T1000 (cell line): ENCODE results near the gene OXSR1.
"Not testable (repeated sequence)": the region's sequence is repeated elsewhere in the genome, so short reads cannot be mapped to it uniquely, and the experiment has no call there.

Source experiments
- DNase-seq: peaks from one replicate; lab custom pipeline; 2025; ENCODE audit warnings: mixed read lengths; lab: John Stamatoyannopoulos, UW

The OXSR1 gene

GRCh38 chr3:38128303-38128655, 37.1 kb upstream of the OXSR1 start:
- DNase-seq, result no peak

- no peak for DNase-seq
Observed at GRCh38 chr3:38129058-38129457, 36.3 kb upstream of the OXSR1 start.

GRCh38 chr3:38130631-38131065, 34.7 kb upstream of the OXSR1 start:
- DNase-seq, result no peak

GRCh38 chr3:38131621-38132369, 33.5 kb upstream of the OXSR1 start:
- no peak for DNase-seq

- no peak for DNase-seq
Observed at GRCh38 chr3:38133209-38133556, 32.2 kb upstream of the OXSR1 start.

GRCh38 chr3:38133557-38134405, 31.6 kb upstream of the OXSR1 start:
- DNase-seq, result no peak

- DNase-seq, result not testable (repeated sequence)
Observed at GRCh38 chr3:38134517-38135143, 30.7 kb upstream of the OXSR1 start.

- not testable (repeated sequence) for DNase-seq
Observed at GRCh38 chr3:38135621-38136277, 29.6 kb upstream of the OXSR1 start.

- no peak for DNase-seq
Observed at GRCh38 chr3:38136393-38136776, 29.0 kb upstream of the OXSR1 start.

- DNase-seq, result peak; percentile 99
Observed at GRCh38 chr3:38136777-38137614, 28.3 kb upstream of the OXSR1 start, which contains the start of gene ACAA1. Gene ACAA1, minus strand, starts transcription at chr3:38137127. Its CDS starts 92 bp downstream, at chr3:38137035.

GRCh38 chr3:38137615-38138348, 27.6 kb upstream of the OXSR1 start:
- peak; percentile 66 for DNase-seq

GRCh38 chr3:38138349-38139190, 26.8 kb upstream of the OXSR1 start, which contains the start of gene MYD88:
Gene MYD88, plus strand, starts transcription at chr3:38138661. Its CDS starts 40 bp downstream, at chr3:38138701.
- peak; percentile 41 for DNase-seq

- no peak for DNase-seq
Observed at GRCh38 chr3:38139191-38139590, 26.1 kb upstream of the OXSR1 start.

GRCh38 chr3:38139652-38140051, 25.7 kb upstream of the OXSR1 start:
- no peak for DNase-seq

- DNase-seq, result no peak
Observed at GRCh38 chr3:38140326-38141172, 24.8 kb upstream of the OXSR1 start.

- no peak for DNase-seq
Observed at GRCh38 chr3:38141173-38141951, 24.0 kb upstream of the OXSR1 start.

GRCh38 chr3:38141952-38142273, 23.4 kb upstream of the OXSR1 start:
- no peak for DNase-seq

- no peak for DNase-seq
Observed at GRCh38 chr3:38142959-38143358, 22.4 kb upstream of the OXSR1 start.
